GM19324 (cell line): Measurements from ENCODE around the gene DUS3L.
"Not testable (repeated sequence)": the region's sequence is repeated elsewhere in the genome, so short reads cannot be mapped to it uniquely, and the experiment has no call there.

ENCODE experiments used
- ATAC-seq: cut with Tn5 transposase; IDR thresholded peaks from one replicate; pipeline ENCODE4 v1.9.1; 2021; ENCODE audit warnings: mild to moderate bottlenecking, moderate library complexity; ENCODE audit not compliant: unreplicated experiment, low FRiP score

Gene DUS3L

GRCh38 chr19:5775668-5776309, 15.2 kb downstream of the DUS3L start:
- no peak for ATAC-seq

- ATAC-seq, result no peak
Observed at GRCh38 chr19:5774921-5775320, 16.0 kb downstream of the DUS3L start.

DNA sequence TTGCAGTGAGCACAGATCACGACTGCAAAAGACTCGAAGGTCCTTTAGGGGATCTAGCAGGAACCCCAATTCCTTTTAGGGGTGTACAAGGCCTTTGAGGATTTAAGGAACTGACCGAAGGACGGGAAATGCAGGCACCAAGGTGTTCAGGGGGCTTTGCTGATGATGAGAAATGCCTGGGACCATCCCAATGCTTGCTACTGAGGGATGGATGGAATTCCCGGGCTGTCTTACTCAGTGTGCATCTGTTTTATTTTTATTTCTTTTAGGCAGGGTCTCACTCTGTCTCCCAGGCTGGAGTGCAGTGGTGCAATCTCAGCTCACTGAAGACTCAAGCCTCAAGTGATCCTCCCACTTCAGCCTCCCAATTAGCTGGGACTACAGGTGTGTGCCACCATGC, 17.7 kb downstream of the DUS3L start:
- no peak for ATAC-seq

DNA sequence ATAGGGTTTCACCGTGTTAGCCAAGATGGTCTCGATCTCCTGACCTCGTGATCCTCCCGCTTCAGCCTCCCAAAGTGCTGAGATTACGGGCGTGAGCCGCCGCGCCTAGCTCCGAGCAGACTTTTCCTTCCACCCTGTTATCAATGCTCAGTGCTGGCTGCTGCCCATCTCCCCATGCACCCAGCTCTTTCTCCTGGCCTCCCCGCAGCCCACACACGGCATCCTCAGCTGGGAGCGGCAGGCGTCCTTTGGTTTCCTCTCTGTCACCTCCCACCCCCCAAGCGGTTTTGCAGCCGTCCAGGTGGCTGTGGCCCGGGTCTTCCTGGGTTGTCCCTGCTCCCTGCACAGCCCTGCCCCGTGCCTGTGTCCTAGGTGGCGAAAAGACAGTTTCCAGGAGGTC, 18.5 kb downstream of the DUS3L start:
- no peak for ATAC-seq

- no peak for ATAC-seq
Observed at GRCh38 chr19:5767949-5768348, 23.0 kb downstream of the DUS3L start.

GRCh38 chr19:5765220-5765619, 25.7 kb downstream of the DUS3L start:
- no peak for ATAC-seq

- ATAC-seq, result no peak
Observed at GRCh38 chr19:5762608-5763217, 28.2 kb downstream of the DUS3L start.

- ATAC-seq, result no peak
Observed at GRCh38 chr19:5753743-5754142, 37.2 kb downstream of the DUS3L start.

- ATAC-seq, result no peak
Observed at GRCh38 chr19:5751709-5752108, 39.3 kb downstream of the DUS3L start.

DNA sequence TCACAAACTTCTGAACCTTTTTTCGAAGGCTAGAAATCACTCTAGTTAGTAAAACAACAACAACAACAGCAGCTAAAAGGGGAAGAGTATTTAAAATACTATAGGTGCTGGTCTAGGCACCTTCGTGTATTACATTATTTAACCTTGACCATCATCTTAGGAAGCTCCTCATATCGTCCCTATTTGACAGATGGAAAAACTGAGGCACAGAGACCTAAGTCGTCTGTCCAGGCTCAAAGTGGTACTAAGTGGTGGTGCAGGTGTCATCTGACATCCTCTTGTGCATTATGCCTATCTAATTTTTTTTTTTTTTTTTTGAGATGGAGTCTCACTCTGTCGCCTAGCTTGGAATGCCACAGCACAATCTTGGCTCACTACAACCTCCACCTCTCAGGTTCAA, 41.5 kb downstream of the DUS3L start:
- ATAC-seq, result no peak

DNA sequence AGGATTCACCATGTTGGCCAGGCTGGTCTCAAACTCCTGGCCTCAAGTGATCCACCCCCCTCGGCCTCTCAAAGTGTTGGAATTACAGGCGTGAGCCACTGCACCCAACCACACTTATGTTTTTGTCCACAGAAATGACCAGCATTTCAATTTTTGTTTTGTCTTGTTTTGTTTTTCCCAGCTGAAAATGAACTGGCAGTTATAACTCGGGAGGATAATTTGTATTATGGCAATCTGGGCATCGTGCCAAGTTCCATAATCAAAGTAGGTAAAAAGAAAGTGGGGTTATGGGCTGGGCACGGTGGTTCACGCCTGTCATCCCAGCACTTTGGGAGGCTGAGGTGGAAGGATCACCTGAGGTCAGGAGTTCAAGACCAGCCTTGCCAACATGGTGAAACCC, 42.0 kb downstream of the DUS3L start:
- not testable (repeated sequence) for ATAC-seq

DNA sequence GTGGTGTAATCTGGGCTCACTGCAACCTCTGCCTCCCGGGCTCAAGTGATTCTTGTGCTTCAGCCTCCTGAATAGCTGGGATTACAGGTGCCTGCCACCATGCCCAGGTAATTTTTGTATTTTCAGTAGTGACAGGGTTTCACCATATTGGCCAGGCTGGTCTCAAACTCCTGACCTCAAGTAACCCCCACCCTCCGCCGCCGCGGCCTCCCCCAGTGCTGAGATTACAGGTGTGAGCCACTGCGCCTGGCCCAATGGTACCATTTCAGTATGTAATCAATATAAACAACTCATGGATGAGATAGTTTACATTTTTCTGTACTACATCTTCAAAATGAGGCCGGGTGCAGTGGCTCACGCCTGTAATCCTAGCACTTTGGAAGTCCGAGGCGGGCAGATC, 46.0 kb downstream of the DUS3L start:
- not testable (repeated sequence) for ATAC-seq

DNA sequence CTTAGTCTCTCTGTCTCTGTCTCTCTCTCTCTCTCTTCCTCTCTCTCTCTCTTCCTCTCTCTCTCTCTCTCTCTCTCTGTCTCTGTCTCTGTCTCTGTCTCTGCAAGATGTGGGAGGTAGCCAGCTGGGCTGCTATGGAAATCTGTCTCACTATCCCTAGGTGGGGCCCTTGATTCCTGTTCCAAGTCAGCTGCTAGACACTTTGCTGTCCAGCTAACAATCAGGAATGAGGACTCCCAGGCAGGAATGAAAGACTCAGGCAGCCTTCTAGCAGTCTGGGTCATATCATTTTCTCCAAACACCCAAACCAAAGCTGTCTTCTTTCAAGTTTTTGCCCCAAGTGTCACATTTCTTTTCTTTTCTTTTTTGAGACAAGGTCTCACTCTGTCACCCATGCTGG, 47.3 kb downstream of the DUS3L start:
- no peak for ATAC-seq

DNA sequence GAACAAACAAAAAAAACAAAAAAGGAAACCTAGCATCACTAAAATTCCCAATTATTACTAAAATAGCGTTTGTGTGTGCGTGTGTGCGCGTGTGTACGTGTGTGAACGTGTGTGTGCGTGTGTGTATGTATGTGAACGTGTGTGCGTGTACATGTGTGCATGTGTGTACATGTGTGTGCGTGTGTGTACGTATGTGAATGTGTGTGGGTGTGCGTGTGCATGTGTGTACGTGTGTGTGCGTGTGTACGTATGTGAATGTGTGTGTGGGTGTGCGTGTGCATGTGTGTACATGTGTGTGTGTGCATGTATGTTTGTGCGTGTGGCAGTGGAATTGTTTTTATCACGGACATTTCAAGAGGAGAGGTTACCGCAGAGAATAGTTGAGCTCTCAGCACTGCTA, 48.9 kb downstream of the DUS3L start:
- no peak for ATAC-seq

GRCh38 chr19:5738423-5738822, 52.5 kb downstream of the DUS3L start:
- no peak for ATAC-seq
